ENCODE data around the gene SOST.

DNA sequence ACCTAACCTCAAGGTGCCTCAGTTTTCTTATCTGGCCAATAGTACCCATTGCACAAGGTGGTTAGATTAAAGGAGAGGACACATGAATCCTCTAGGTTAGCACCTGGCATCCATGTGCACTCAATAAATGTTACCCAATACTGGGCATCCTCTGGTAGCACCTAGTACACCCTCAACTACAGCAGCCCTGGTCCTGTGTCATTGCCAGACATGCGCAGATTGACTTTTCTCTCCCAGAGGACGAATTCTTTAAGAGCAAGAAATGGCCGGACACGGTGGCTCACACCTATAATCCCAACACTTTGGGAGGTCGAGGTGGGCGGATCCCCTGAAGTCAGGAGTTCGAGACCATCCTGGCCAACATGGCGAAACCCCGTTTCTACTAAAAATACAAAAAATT is 12.9 kb upstream of the SOST start:
- no peak for TF ChIP-seq CTCF (IDR thresholded peaks at IDR 0.05)
- TF ChIP-seq EZH2 (IDR thresholded peaks at IDR 0.05; ENCODE audit: borderline replicate concordance, insufficient read depth, low read depth, low read length, poor library complexity, severe bottlenecking): no peak

Measured in B cell (primary cell).